Right lobe of liver (tissue), 4 donors: Measurements from ENCODE around the gene LAMC1.

Experiments used
- POLR2A ChIP-seq: fragments of 450-650 bp; IDR thresholded peaks from one replicate; pipeline ENCODE4 v1.6.1; 2017; ENCODE audit warnings: antibody characterized with exemption, mild to moderate bottlenecking
- TF ChIP-seq, protein P1 (sequence below), 4 donors: fragments of 200-600 bp in 3 of 4; fragments of 450-650 bp in 1 of 4; IDR thresholded peaks; one replicate each; pipeline versions ENCODE4 v1.5.1 to v1.8.0; 2016 to 2022; ENCODE audit warnings: antibody characterized with exemption in 4 of 4, mild to moderate bottlenecking in 2 of 4
- donor health status: DM: no; HTN: no; CAD: no.
- donor health status: DM: no; HTN: no; CAD: no.
- donor health status: DM: no; HTN: yes; CAD: no.

DNA sequence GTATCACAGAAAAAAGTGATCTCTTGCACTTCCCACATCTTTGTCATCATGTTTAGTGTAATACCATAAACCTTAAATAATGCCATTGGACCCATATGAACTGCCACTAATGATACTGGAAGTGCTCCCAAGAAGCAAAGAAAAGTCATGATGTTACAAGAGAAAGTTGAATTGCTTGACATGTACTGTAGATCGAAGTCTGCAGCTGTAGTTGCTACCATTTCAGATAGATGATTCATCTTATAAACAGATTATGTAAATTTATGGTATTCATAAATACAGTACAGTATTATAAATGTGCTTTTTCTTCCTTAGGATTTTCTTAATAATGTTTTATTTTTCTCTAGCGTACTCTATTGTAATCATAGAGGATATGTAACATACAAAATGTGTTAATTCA lies 132.7 kb downstream of the LAMC1 start:
- no peak for TF ChIP-seq POLR2A
- TF ChIP-seq, protein P1, sequence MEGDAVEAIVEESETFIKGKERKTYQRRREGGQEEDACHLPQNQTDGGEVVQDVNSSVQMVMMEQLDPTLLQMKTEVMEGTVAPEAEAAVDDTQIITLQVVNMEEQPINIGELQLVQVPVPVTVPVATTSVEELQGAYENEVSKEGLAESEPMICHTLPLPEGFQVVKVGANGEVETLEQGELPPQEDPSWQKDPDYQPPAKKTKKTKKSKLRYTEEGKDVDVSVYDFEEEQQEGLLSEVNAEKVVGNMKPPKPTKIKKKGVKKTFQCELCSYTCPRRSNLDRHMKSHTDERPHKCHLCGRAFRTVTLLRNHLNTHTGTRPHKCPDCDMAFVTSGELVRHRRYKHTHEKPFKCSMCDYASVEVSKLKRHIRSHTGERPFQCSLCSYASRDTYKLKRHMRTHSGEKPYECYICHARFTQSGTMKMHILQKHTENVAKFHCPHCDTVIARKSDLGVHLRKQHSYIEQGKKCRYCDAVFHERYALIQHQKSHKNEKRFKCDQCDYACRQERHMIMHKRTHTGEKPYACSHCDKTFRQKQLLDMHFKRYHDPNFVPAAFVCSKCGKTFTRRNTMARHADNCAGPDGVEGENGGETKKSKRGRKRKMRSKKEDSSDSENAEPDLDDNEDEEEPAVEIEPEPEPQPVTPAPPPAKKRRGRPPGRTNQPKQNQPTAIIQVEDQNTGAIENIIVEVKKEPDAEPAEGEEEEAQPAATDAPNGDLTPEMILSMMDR (IDR thresholded peaks at IDR 0.05): no peak
